Liver (tissue), 9 donors: ENCODE results near the gene ANKFN1. TPM values are rescaled to one million over a fixed set of nuclear protein-coding genes. Genes with fewer than 3 reads are reported as not detected.

Experiments
- DNase-seq: peaks from one replicate; pipeline ENCODE4 v3.0.0-alpha.2; 2017; ENCODE audit warnings: low spot score
- H3K27ac ChIP-seq, 2 donors: one replicate each; pipeline ENCODE4 v1.7.0; 2013; ENCODE audit warnings: inconsistent platforms in 2 of 2, low read length in 2 of 2, control low read depth in 1 of 2, low read depth in 1 of 2, mild to moderate bottlenecking in 1 of 2
- H3K27me3 ChIP-seq, 4 donors: one replicate each; pipeline versions ENCODE4 v1.6.1 to v1.7.0; 2013; ENCODE audit warnings: low read length in 3 of 4, inconsistent platforms in 1 of 4, mild to moderate bottlenecking in 1 of 4, moderate library complexity in 1 of 4; ENCODE audit not compliant: control insufficient read depth in 4 of 4, insufficient read depth in 4 of 4
- H3K36me3 ChIP-seq, 4 donors: one replicate each; pipeline versions ENCODE4 v1.6.1 to v1.7.0; 2013; ENCODE audit warnings: low read length in 3 of 4, mild to moderate bottlenecking in 3 of 4, low read depth in 1 of 4, moderate library complexity in 1 of 4; ENCODE audit not compliant: control insufficient read depth in 4 of 4, insufficient read depth in 3 of 4
- H3K4me1 ChIP-seq, 4 donors: one replicate each; pipeline versions ENCODE4 v1.6.1 to v1.7.0; 2013; ENCODE audit warnings: low read length in 3 of 4, mild to moderate bottlenecking in 3 of 4, moderate library complexity in 1 of 4; ENCODE audit not compliant: control insufficient read depth in 4 of 4, insufficient read depth in 4 of 4
- H3K4me3 ChIP-seq, 3 donors: one replicate each; pipeline versions ENCODE4 v1.6.1 to v1.7.0; 2013; ENCODE audit warnings: low read length in 3 of 3, control low read depth in 1 of 3, low read depth in 1 of 3, mild to moderate bottlenecking in 1 of 3
- H3K9ac ChIP-seq, 2 donors: one replicate each; pipeline ENCODE4 v1.7.0; 2013; ENCODE audit warnings: low read length in 2 of 2, mild to moderate bottlenecking in 2 of 2, moderate library complexity in 2 of 2, control low read depth in 1 of 2, low read depth in 1 of 2
- H3K9me3 ChIP-seq, 4 donors: one replicate each; pipeline versions ENCODE4 v1.6.1 to v1.7.0; 2013; ENCODE audit warnings: low read length in 3 of 4; ENCODE audit not compliant: control insufficient read depth in 4 of 4
- EGR1 ChIP-seq, 2 donors: IDR thresholded peaks; 2 replicates each; pipeline ENCODE4 v1.6.1; 2016 to 2018; ENCODE audit warnings: antibody characterized with exemption in 2 of 2, low read depth in 2 of 2
- FOXA1 ChIP-seq: IDR thresholded peaks from 2 replicates; pipeline ENCODE4 v1.6.1; 2016; ENCODE audit warnings: antibody characterized with exemption
- FOXA2 ChIP-seq: IDR thresholded peaks from 2 replicates; pipeline ENCODE4 v1.6.1; 2016; ENCODE audit warnings: antibody characterized with exemption
- GABPA ChIP-seq, 2 donors: IDR thresholded peaks in 1 of 2; conservative IDR thresholded peaks in 1 of 2; 2 replicates each; pipeline ENCODE4 v1.6.1; 2016; ENCODE audit warnings: antibody characterized with exemption in 2 of 2, mild to moderate bottlenecking in 1 of 2, moderate library complexity in 1 of 2
- HNF4A ChIP-seq, 2 donors: conservative IDR thresholded peaks; 2 replicates each; pipeline ENCODE4 v1.6.1; 2016; ENCODE audit warnings: antibody characterized with exemption in 2 of 2, mild to moderate bottlenecking in 2 of 2
- HNF4G ChIP-seq: IDR thresholded peaks from 2 replicates; pipeline ENCODE4 v1.6.1; 2016; ENCODE audit warnings: antibody characterized with exemption
- JUND ChIP-seq, 2 donors: IDR thresholded peaks; 2 replicates each; pipeline ENCODE4 v1.6.1; 2016; ENCODE audit warnings: antibody characterized with exemption in 2 of 2
- NR2F2 ChIP-seq: IDR thresholded peaks from 2 replicates; pipeline ENCODE4 v1.6.1; 2016; ENCODE audit warnings: antibody characterized with exemption
- RAD21 ChIP-seq, 2 donors: IDR thresholded peaks; 2 replicates each; pipeline ENCODE4 v1.6.1; 2016; ENCODE audit warnings: antibody characterized with exemption in 2 of 2, mild to moderate bottlenecking in 2 of 2
- RXRA ChIP-seq, 2 donors: IDR thresholded peaks; 2 replicates each; pipeline ENCODE4 v1.6.1; 2017 to 2018; ENCODE audit warnings: antibody characterized with exemption in 2 of 2, mild to moderate bottlenecking in 1 of 2
- SP1 ChIP-seq: IDR thresholded peaks from 2 replicates; pipeline ENCODE4 v1.6.1; 2018; ENCODE audit warnings: antibody characterized with exemption, mild to moderate bottlenecking
- TAF1 ChIP-seq: conservative IDR thresholded peaks from 2 replicates; pipeline ENCODE4 v1.6.1; 2016; ENCODE audit warnings: antibody characterized with exemption, mild to moderate bottlenecking
- YY1 ChIP-seq: IDR thresholded peaks from 2 replicates; pipeline ENCODE4 v1.6.1; 2016; ENCODE audit warnings: antibody characterized with exemption, mild to moderate bottlenecking
- WGBS: extraction: QIAGEN DNeasy Blood & Tissue Kit; methylation state at CpG from one replicate; pipeline ENCODE4 v1.1.7; 2013; 5-methylcytosine and 5-hydroxymethylcytosine counted together
- polyA plus RNA-seq, 2 donors: library from polyadenylated mRNA; stranded (reverse) in 1 of 2; unstranded in 1 of 2; fragments of 200-250 nt in 1 of 2; fragments of >200 nt in 1 of 2; fragmentation: Nextera tagmentation in 1 of 2; extraction: Ambion mirVana in 1 of 2; gene quantifications; one replicate each; pipeline versions ENCODE4 v1.2.1 to v1.2.3, GENCODE V29; 2013 to 2015
- total RNA-seq, 2 donors: library from RNA; depleted of rRNA; stranded (reverse); fragments of >200 nt; gene quantifications; one replicate each; pipeline ENCODE4 v1.2.3, GENCODE V29; 2014
- TF ChIP-seq, protein P1 (sequence below): IDR thresholded peaks from 2 replicates; pipeline ENCODE4 v1.6.1; 2016; ENCODE audit warnings: antibody characterized with exemption, mild to moderate bottlenecking
- TF ChIP-seq, protein P2 (sequence below): IDR thresholded peaks from 2 replicates; pipeline ENCODE4 v1.6.1; 2016; ENCODE audit warnings: antibody characterized with exemption
- TF ChIP-seq, protein P3 (sequence below): IDR thresholded peaks from 2 replicates; pipeline ENCODE4 v1.6.1; 2016; ENCODE audit warnings: antibody characterized with exemption
- TF ChIP-seq, protein P4 (sequence below): IDR thresholded peaks from 2 replicates; pipeline ENCODE4 v1.6.1; 2016; ENCODE audit warnings: antibody characterized with exemption
- TF ChIP-seq, protein P5 (sequence below): fragments of 150-350 bp; IDR thresholded peaks from 2 replicates; pipeline ENCODE4 v1.5.1; 2017; ENCODE audit warnings: improper control_type of control experiment, low read depth, low read length; ENCODE audit not compliant: missing input control
- donor health status: healthy.
- donor health status: healthy.
- donor health status: healthy.
- donor health status: healthy.
- donor health status: healthy.

The ANKFN1 gene
- total and polyA plus RNA-seq, 4 donors: not detected

DNA sequence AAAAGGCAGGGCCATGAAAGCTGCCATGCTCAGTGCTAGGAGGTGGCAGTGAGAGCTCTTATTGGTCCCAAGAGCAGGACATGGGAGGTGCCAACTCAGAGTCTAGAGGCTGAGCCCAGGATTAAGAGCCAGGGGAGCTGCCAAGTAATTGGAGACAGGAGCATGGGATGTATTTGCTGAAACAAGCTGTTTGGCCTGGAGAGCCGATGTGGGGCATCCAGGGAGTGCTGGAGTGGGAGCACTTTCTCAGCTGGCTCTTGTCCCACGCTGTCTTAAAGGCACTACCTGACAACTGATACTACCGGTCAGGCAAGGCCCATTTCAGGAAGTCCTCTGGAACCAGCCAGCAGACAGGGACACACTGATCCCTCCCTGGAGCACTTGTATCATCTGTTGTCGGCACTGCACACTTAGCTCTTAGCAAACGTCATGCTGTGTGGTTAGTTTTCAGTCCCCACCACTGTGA lies 19.3 kb downstream of the ANKFN1 start:
- no peak overlapping the region for H3K27ac ChIP-seq
- no peak overlapping the region for H3K9ac ChIP-seq
- no peaks in the 10 kb centered on the region for H3K4me1 ChIP-seq
- H3K27me3 ChIP-seq: peaks cover 0 to 3% (median 0%) of the 10 kb centered on the region in 4 donors
- H3K9me3 ChIP-seq: no peaks in the 10 kb centered on the region
- no peaks in the 10 kb centered on the region for H3K36me3 ChIP-seq
- 55% methylated on average over 5 of the region's 5 CpGs for WGBS
- DNase-seq: no peak
- TF ChIP-seq TAF1: no peak
- TF ChIP-seq EGR1 (IDR thresholded peaks at IDR 0.05; ENCODE audit: low read depth in 2 of 2): no peak
- TF ChIP-seq, protein P1, sequence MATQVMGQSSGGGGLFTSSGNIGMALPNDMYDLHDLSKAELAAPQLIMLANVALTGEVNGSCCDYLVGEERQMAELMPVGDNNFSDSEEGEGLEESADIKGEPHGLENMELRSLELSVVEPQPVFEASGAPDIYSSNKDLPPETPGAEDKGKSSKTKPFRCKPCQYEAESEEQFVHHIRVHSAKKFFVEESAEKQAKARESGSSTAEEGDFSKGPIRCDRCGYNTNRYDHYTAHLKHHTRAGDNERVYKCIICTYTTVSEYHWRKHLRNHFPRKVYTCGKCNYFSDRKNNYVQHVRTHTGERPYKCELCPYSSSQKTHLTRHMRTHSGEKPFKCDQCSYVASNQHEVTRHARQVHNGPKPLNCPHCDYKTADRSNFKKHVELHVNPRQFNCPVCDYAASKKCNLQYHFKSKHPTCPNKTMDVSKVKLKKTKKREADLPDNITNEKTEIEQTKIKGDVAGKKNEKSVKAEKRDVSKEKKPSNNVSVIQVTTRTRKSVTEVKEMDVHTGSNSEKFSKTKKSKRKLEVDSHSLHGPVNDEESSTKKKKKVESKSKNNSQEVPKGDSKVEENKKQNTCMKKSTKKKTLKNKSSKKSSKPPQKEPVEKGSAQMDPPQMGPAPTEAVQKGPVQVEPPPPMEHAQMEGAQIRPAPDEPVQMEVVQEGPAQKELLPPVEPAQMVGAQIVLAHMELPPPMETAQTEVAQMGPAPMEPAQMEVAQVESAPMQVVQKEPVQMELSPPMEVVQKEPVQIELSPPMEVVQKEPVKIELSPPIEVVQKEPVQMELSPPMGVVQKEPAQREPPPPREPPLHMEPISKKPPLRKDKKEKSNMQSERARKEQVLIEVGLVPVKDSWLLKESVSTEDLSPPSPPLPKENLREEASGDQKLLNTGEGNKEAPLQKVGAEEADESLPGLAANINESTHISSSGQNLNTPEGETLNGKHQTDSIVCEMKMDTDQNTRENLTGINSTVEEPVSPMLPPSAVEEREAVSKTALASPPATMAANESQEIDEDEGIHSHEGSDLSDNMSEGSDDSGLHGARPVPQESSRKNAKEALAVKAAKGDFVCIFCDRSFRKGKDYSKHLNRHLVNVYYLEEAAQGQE: no peak
- TF ChIP-seq, protein P2, sequence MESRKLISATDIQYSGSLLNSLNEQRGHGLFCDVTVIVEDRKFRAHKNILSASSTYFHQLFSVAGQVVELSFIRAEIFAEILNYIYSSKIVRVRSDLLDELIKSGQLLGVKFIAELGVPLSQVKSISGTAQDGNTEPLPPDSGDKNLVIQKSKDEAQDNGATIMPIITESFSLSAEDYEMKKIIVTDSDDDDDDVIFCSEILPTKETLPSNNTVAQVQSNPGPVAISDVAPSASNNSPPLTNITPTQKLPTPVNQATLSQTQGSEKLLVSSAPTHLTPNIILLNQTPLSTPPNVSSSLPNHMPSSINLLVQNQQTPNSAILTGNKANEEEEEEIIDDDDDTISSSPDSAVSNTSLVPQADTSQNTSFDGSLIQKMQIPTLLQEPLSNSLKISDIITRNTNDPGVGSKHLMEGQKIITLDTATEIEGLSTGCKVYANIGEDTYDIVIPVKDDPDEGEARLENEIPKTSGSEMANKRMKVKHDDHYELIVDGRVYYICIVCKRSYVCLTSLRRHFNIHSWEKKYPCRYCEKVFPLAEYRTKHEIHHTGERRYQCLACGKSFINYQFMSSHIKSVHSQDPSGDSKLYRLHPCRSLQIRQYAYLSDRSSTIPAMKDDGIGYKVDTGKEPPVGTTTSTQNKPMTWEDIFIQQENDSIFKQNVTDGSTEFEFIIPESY: no peak
- TF ChIP-seq JUND (IDR thresholded peaks at IDR 0.05): no peak
- TF ChIP-seq, protein P3, sequence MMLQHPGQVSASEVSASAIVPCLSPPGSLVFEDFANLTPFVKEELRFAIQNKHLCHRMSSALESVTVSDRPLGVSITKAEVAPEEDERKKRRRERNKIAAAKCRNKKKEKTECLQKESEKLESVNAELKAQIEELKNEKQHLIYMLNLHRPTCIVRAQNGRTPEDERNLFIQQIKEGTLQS: no peak
- no peak for TF ChIP-seq YY1
- no peak for TF ChIP-seq RAD21 (IDR thresholded peaks at IDR 0.05)
- TF ChIP-seq HNF4A (conservative IDR thresholded peaks at IDR 0.05): no peak
- TF ChIP-seq SP1: no peak
- TF ChIP-seq, protein P4, sequence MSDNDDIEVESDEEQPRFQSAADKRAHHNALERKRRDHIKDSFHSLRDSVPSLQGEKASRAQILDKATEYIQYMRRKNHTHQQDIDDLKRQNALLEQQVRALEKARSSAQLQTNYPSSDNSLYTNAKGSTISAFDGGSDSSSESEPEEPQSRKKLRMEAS: no peak
- no peak for TF ChIP-seq RXRA (IDR thresholded peaks at IDR 0.05)
- TF ChIP-seq FOXA2: no peak
- no peak for TF ChIP-seq HNF4G
- TF ChIP-seq, protein P5, sequence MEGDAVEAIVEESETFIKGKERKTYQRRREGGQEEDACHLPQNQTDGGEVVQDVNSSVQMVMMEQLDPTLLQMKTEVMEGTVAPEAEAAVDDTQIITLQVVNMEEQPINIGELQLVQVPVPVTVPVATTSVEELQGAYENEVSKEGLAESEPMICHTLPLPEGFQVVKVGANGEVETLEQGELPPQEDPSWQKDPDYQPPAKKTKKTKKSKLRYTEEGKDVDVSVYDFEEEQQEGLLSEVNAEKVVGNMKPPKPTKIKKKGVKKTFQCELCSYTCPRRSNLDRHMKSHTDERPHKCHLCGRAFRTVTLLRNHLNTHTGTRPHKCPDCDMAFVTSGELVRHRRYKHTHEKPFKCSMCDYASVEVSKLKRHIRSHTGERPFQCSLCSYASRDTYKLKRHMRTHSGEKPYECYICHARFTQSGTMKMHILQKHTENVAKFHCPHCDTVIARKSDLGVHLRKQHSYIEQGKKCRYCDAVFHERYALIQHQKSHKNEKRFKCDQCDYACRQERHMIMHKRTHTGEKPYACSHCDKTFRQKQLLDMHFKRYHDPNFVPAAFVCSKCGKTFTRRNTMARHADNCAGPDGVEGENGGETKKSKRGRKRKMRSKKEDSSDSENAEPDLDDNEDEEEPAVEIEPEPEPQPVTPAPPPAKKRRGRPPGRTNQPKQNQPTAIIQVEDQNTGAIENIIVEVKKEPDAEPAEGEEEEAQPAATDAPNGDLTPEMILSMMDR: no peak
- TF ChIP-seq NR2F2: no peak
- TF ChIP-seq GABPA (IDR thresholded peaks at IDR 0.05 in 1 of 2, conservative IDR thresholded peaks at IDR 0.05 in 1 of 2): no peak
- TF ChIP-seq FOXA1: no peak
- H3K4me3 ChIP-seq: no peak overlapping the region
